Sigmoid colon (tissue), 7 donors: ENCODE data around the gene PTPRD. TPM values are rescaled to one million over a fixed set of nuclear protein-coding genes. Genes with fewer than 3 reads are reported as not detected.

Source experiments
- DNase-seq: peaks from one replicate; pipeline ENCODE4 v3.0.0-alpha.2; 2019
- H3K27ac ChIP-seq, 4 donors: fragments of 200-600 bp; sonication (generic); one replicate each; pipeline ENCODE4 v1.5.1; 2016 to 2019; ENCODE audit warnings: mild to moderate bottlenecking in 1 of 4
- H3K27me3 ChIP-seq, 3 donors: fragments of 200-600 bp; sonication (generic); one replicate each; pipeline ENCODE4 v1.5.1; 2019; ENCODE audit warnings: mild to moderate bottlenecking in 1 of 3
- H3K36me3 ChIP-seq, 4 donors: fragments of 200-600 bp; sonication (generic); one replicate each; pipeline ENCODE4 v1.5.1; 2016 to 2019
- H3K4me1 ChIP-seq, 4 donors: fragments of 200-600 bp; sonication (generic); one replicate each; pipeline ENCODE4 v1.5.1; 2017 to 2019
- H3K4me3 ChIP-seq, 4 donors: fragments of 200-600 bp; sonication (generic); one replicate each; pipeline ENCODE4 v1.5.1; 2017 to 2019; ENCODE audit warnings: mild to moderate bottlenecking in 2 of 4, moderate library complexity in 1 of 4
- H3K9me3 ChIP-seq, 4 donors: fragments of 200-600 bp in 3 of 4; sonication (generic) in 3 of 4; one replicate each; pipeline versions ENCODE4 v1.5.1 to v1.6.1; 2013 to 2019
- EP300 ChIP-seq, 4 donors: sonication (generic); formaldehyde crosslinking; IDR thresholded peaks; one replicate each; pipeline ENCODE4 v1.6.1; 2017; ENCODE audit warnings: antibody characterized with exemption in 4 of 4
- POLR2A ChIP-seq, 2 donors: fragments of 450-650 bp; IDR thresholded peaks; one replicate each; pipeline ENCODE4 v1.6.1; 2016; ENCODE audit warnings: antibody characterized with exemption in 2 of 2, mild to moderate bottlenecking in 2 of 2, moderate library complexity in 2 of 2
- POLR2AphosphoS5 ChIP-seq, 4 donors: sonication (generic); formaldehyde crosslinking; IDR thresholded peaks; one replicate each; pipeline ENCODE4 v1.6.1; 2017; ENCODE audit warnings: antibody characterized with exemption in 4 of 4
- WGBS, 2 donors: extraction: QIAGEN DNeasy Blood & Tissue Kit; methylation state at CpG; one replicate each; pipeline ENCODE4 v1.1.7; 2013; 5-methylcytosine and 5-hydroxymethylcytosine counted together
- intact Hi-C: fragments of 100-400 bp; cut with DNase I; formaldehyde crosslinking; loops from one replicate; pipeline ENCODE4 v1.15.1; 2023
- polyA plus RNA-seq, 3 donors: library from polyadenylated mRNA; stranded (reverse); fragments of 200-250 nt; gene quantifications; one replicate each; pipeline ENCODE4 v1.2.3, GENCODE V29; 2013
- total RNA-seq, 4 donors: library from RNA; depleted of rRNA; stranded (reverse); fragments of >200 nt; gene quantifications; one replicate each; pipeline ENCODE4 v1.1.0, GENCODE V29; 2016
- TF ChIP-seq, protein P1 (sequence below), 4 experiments: fragments of 450-650 bp in 3 of 4; fragments of 200-600 bp in 1 of 4; IDR thresholded peaks; one replicate each; pipeline ENCODE4 v1.5.1; 2016 to 2019; ENCODE audit warnings: antibody characterized with exemption in 4 of 4, mild to moderate bottlenecking in 3 of 4, moderate library complexity in 2 of 4
- donor health status: healthy with polysubstance abuse.
- donor health status: Bipolar disorder and iron deficiency.
- donor health status: healthy.

Gene PTPRD
- total and polyA plus RNA-seq, 7 donors = 1.2 to 18.3 (median 6.3) TPM

DNA sequence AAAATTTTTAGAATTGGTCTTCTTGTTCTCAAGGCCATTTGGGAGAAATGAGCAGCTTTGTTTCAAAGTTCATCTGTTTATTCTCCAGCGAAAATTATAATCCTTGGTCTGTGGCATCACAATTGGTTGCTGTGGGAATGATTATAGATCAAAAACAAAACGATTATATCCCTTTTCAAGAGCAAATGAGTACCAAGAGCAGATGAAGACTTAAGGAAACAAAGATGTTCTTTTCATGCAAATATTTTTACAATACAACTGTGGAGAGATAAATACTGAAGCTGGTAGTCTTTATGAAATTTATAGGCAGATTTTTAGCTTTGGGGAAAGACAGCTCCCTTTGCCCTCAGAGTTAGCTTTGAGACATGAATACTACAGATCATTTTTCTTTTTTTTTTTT lies 2192.4 kb downstream of the PTPRD start:
- no peaks in the 10 kb centered on the region for H3K9me3 ChIP-seq
- DNase-seq = no peak
- no peak overlapping the region for H3K27ac ChIP-seq
- intact Hi-C loops = no loop called here
- no peak overlapping the region for H3K4me3 ChIP-seq
- H3K36me3 ChIP-seq = no peaks in the 10 kb centered on the region
- 40 to 43% methylated on average over 2 of the region's 2 CpGs for WGBS, 2 donors
- TF ChIP-seq, protein P1, sequence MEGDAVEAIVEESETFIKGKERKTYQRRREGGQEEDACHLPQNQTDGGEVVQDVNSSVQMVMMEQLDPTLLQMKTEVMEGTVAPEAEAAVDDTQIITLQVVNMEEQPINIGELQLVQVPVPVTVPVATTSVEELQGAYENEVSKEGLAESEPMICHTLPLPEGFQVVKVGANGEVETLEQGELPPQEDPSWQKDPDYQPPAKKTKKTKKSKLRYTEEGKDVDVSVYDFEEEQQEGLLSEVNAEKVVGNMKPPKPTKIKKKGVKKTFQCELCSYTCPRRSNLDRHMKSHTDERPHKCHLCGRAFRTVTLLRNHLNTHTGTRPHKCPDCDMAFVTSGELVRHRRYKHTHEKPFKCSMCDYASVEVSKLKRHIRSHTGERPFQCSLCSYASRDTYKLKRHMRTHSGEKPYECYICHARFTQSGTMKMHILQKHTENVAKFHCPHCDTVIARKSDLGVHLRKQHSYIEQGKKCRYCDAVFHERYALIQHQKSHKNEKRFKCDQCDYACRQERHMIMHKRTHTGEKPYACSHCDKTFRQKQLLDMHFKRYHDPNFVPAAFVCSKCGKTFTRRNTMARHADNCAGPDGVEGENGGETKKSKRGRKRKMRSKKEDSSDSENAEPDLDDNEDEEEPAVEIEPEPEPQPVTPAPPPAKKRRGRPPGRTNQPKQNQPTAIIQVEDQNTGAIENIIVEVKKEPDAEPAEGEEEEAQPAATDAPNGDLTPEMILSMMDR (IDR thresholded peaks at IDR 0.05) = no peak
- no peak for TF ChIP-seq EP300 (IDR thresholded peaks at IDR 0.05)
- no peak for TF ChIP-seq POLR2AphosphoS5 (IDR thresholded peaks at IDR 0.05)
- no peak for TF ChIP-seq POLR2A (IDR thresholded peaks at IDR 0.05)
- H3K27me3 ChIP-seq = no peaks in the 10 kb centered on the region
- no peaks in the 10 kb centered on the region for H3K4me1 ChIP-seq

DNA sequence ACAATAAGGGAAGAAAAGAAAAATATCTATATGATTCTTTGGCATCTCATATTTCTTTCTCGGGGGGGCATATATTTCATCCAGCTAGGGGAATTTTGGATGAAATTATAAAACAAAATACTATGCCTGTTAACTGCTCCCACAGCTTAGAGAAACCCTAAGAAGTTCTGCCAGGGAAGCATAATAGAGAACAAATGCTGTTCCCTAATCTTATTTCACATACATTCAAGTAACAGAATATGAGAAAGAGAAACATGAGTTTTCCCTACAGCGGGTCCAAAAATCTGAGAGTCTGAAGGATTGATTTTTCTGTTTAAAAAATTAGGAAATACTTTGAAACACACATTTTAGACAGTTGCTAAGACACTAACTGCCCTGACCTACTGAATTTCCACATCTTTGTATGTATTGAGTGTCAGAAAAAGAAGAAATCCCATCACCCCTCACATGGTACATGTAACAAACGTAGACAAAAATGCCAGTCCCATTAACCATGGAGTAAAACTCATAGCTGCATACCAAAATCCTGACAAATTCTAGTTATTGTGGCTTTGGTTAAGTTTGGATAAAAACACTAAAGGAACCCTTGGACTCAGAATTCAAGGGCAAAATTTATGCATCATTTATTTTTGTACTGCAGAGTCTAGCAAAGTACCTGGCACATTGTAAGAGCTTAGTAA lies 2193.1 kb downstream of the PTPRD start:
- no peaks in the 10 kb centered on the region for H3K4me1 ChIP-seq
- DNase-seq = no peak
- no peak overlapping the region for H3K4me3 ChIP-seq
- H3K36me3 ChIP-seq = no peaks in the 10 kb centered on the region
- H3K27me3 ChIP-seq = no peaks in the 10 kb centered on the region
- intact Hi-C loops = no loop called here
- TF ChIP-seq EP300 (IDR thresholded peaks at IDR 0.05) (no peak), POLR2A (IDR thresholded peaks at IDR 0.05) (no peak), POLR2AphosphoS5 (IDR thresholded peaks at IDR 0.05) (no peak)
- TF ChIP-seq, protein P1 (IDR thresholded peaks at IDR 0.05) = no peak
- no peak overlapping the region for H3K27ac ChIP-seq
- H3K9me3 ChIP-seq = no peaks in the 10 kb centered on the region
- WGBS, 2 donors = 90 to 92% methylated on average over 3 of the region's 3 CpGs

DNA sequence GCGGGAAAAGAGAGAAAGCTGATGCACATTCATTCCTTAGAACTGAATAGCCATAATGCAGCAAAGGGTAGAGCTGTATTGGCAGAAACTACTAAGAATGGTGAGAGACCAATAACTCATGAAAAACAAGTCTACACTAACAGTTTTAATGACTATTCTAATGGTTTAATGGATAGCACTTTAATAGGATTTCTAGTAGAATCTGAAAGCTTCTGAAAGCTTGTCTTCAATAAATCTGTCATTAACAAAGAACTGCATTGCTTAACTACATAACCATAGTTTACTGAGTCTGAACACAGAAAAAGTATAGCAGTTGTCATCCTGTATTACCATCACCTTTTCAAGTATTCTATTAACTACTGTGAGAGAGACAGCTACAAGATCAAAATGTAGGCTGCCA lies 2195.5 kb downstream of the PTPRD start:
- no peaks in the 10 kb centered on the region for H3K36me3 ChIP-seq
- H3K4me3 ChIP-seq = no peak overlapping the region
- H3K27ac ChIP-seq = no peak overlapping the region
- H3K4me1 ChIP-seq = no peaks in the 10 kb centered on the region
- no peaks in the 10 kb centered on the region for H3K27me3 ChIP-seq
- no peak for DNase-seq
- no peaks in the 10 kb centered on the region for H3K9me3 ChIP-seq
- intact Hi-C loops = no loop called here
- TF ChIP-seq POLR2AphosphoS5 (IDR thresholded peaks at IDR 0.05) (no peak), EP300 (IDR thresholded peaks at IDR 0.05) (no peak), POLR2A (IDR thresholded peaks at IDR 0.05) (no peak)
- TF ChIP-seq, protein P1 (IDR thresholded peaks at IDR 0.05) = no peak
- 0% methylated on average over 1 of the region's 1 CpG for WGBS, 2 donors

DNA sequence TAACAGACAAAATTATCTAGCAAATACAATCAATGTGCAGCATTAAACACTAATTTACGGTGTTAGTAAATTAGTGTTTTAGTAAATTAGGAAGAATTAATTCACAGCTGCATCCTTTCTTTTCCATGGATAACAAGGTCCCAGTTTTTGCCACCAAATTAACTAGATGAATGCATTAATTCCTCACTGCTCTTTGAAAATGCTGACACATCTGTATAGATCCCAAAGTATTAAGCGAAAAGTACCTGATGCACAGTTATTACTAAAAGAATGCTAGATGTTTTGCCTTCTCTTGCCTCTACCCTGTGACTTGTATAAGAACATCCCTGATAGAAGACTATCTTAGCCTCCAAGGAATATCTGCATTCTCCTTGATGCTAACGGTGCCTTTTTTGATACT lies 2200.5 kb downstream of the PTPRD start:
- WGBS, 2 donors = 93 to 94% methylated on average over 3 of the region's 3 CpGs
- no peaks in the 10 kb centered on the region for H3K9me3 ChIP-seq
- intact Hi-C loops = no loop called here
- TF ChIP-seq POLR2A (IDR thresholded peaks at IDR 0.05) (no peak), EP300 (IDR thresholded peaks at IDR 0.05) (no peak), POLR2AphosphoS5 (IDR thresholded peaks at IDR 0.05) (no peak)
- TF ChIP-seq, protein P1 (IDR thresholded peaks at IDR 0.05) = no peak
- no peak overlapping the region for H3K27ac ChIP-seq
- no peaks in the 10 kb centered on the region for H3K27me3 ChIP-seq
- H3K36me3 ChIP-seq = no peaks in the 10 kb centered on the region
- no peak overlapping the region for H3K4me3 ChIP-seq
- no peaks in the 10 kb centered on the region for H3K4me1 ChIP-seq
- no peak for DNase-seq
